Measurements from ENCODE around the gene TOMM20. TPM values are rescaled to one million over a fixed set of nuclear protein-coding genes. Genes with fewer than 3 reads are reported as not detected.
A peak's percentile ranks its signal among the peaks of the same experiment; 100 is the strongest.
"Not testable (repeated sequence)": the region's sequence is repeated elsewhere in the genome, so short reads cannot be mapped to it uniquely, and the experiment has no call there.

The TOMM20 gene
- total and polyA plus RNA-seq, 2 donors: 78.2 to 93.8 TPM

GRCh38 chr1:235092045-235092406, 36.6 kb downstream of the TOMM20 start:
- not testable (repeated sequence) for H3K36me3 ChIP-seq (ENCODE audit: insufficient read depth); H3K27ac ChIP-seq (ENCODE audit: low read depth); H3K4me3 ChIP-seq (ENCODE audit: low read depth, low read length); H3K4me1 ChIP-seq (ENCODE audit: insufficient read depth); DNase-seq (ENCODE audit: extremely low spot score)
- WGBS: 97% methylated on average over 8 of the region's 8 CpGs

DNA sequence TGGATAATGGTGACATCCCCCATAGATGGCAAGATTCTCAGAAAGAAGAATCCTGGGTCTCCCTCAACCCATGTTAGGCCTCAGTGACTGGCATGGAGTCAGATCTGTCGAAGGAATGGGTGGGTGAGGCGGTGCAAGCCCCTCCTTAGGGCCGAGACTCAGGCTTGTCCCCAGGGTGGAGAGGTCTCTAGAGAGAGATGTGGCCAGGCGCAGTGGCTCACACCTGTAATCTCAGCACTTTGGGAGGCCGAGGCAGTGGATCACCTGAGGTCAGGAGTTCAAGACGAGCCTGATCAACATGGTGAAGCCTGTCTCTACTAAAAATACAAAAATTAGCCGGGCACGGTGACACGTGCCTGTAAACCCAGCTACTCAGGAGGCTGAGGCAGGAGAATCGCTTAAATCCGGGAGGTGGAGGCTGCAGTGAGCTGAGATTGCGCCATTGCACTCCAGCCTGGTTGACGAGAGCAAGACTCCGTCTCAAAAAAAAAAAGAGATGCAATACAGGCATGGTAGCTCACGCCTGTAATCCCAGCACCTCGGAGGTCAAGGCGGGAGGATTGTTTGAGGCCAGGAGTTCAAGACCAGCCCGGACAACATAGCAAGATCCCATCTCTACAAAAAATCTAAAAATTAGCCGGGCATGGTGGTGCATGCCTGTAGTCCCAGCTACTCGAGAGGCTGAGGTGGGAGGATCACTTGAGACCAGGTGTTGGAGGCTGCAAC, 37.2 kb downstream of the TOMM20 start:
- 94% methylated on average over 20 of the region's 20 CpGs for WGBS
- not testable (repeated sequence) for H3K36me3 ChIP-seq (ENCODE audit: insufficient read depth); H3K4me3 ChIP-seq (ENCODE audit: low read depth, low read length); H3K4me1 ChIP-seq (ENCODE audit: insufficient read depth); H3K27ac ChIP-seq (ENCODE audit: low read depth); DNase-seq (ENCODE audit: extremely low spot score)

DNA sequence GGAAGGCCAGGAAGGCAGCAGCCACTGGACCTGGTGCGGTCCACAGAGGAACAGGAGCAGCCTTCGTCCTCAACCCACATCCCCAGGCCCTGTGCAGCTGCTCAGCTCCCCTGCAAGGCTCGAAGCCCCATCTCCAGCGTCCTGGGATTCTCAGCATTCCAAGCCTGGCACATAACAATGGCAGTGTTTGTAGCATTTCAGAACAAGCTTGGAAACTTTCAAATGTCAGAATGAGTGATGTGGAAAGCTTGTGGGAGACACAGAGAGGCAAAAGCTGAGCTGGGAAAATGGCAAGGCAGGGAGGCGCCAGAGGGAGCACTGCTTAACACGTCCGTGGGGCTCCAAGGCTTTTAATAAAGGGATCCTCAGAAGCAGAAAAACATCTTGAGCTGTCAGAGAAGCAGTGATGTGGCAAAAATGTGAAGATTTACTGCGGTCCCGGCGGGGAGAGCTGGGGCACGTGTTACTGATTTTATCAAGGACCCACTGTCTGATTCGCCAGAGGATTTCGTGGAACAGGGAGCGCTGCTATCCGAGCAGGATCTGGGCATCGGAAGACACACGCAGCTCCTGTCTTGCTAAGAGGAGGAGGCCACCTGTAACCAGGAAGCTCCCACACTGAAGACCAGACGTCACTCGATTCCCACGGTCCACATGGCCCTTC, 38.1 kb downstream of the TOMM20 start:
- Histone ChIP-seq H3K4me3 (ENCODE audit: low read depth, low read length) (no peak overlapping the region), H3K4me1 (ENCODE audit: insufficient read depth) (no peaks in the 10 kb centered on the region), H3K36me3 (ENCODE audit: insufficient read depth) (no peaks in the 10 kb centered on the region), H3K27ac (ENCODE audit: low read depth) (no peak overlapping the region)
- no peak for DNase-seq (ENCODE audit: extremely low spot score)
- WGBS: 58% methylated on average over 20 of the region's 20 CpGs

GRCh38 chr1:235088907-235089306, 39.7 kb downstream of the TOMM20 start:
- Histone ChIP-seq H3K36me3 (ENCODE audit: insufficient read depth) (no peaks in the 10 kb centered on the region), H3K4me3 (ENCODE audit: low read depth, low read length) (no peak overlapping the region), H3K27ac (ENCODE audit: low read depth) (no peak overlapping the region), H3K4me1 (ENCODE audit: insufficient read depth) (no peaks in the 10 kb centered on the region)
- 91% methylated on average over 7 of the region's 7 CpGs for WGBS
- DNase-seq (ENCODE audit: extremely low spot score): no peak

DNA sequence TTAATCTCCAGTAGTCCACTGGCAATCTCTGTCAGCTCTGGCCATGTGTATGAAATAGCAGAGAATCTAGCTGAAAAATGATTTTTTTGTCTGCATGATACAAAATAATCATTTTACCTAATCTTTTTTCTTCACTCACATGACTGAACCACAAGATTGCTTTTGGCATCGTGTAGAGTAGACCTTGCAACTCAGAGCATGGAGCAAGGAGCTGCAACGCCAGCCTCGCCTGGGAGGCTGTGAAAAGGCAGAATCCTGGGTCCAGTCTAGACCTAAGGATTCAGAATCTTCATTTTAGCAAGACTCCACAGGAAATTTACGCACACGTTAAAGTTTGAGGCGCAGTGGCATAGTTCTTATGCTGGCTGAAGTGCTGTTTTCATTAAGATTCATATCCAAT, 40.2 kb downstream of the TOMM20 start:
- Histone ChIP-seq H3K4me3 (ENCODE audit: low read depth, low read length) (no peak overlapping the region), H3K27ac (ENCODE audit: low read depth) (no peak overlapping the region), H3K4me1 (ENCODE audit: insufficient read depth) (no peaks in the 10 kb centered on the region), H3K36me3 (ENCODE audit: insufficient read depth) (no peaks in the 10 kb centered on the region)
- WGBS: 84% methylated on average over 6 of the region's 6 CpGs
- no peak for DNase-seq (ENCODE audit: extremely low spot score)

GRCh38 chr1:235087906-235088305, 40.7 kb downstream of the TOMM20 start:
- Histone ChIP-seq H3K4me3 (ENCODE audit: low read depth, low read length) (no peak overlapping the region), H3K4me1 (ENCODE audit: insufficient read depth) (no peaks in the 10 kb centered on the region), H3K36me3 (ENCODE audit: insufficient read depth) (no peaks in the 10 kb centered on the region), H3K27ac (ENCODE audit: low read depth) (no peak overlapping the region)
- no peak for DNase-seq (ENCODE audit: extremely low spot score)
- WGBS: 90% methylated on average over 6 of the region's 6 CpGs

- not testable (repeated sequence) for H3K4me1 ChIP-seq (ENCODE audit: insufficient read depth); H3K36me3 ChIP-seq (ENCODE audit: insufficient read depth); H3K27ac ChIP-seq (ENCODE audit: low read depth); DNase-seq (ENCODE audit: extremely low spot score); H3K4me3 ChIP-seq (ENCODE audit: low read depth, low read length)
- 88% methylated on average over 12 of the region's 12 CpGs for WGBS
Observed at GRCh38 chr1:235085411-235086117, 43.1 kb downstream of the TOMM20 start.

GRCh38 chr1:235080788-235081187, 47.8 kb downstream of the TOMM20 start:
- WGBS: 92% methylated on average over 5 of the region's 5 CpGs
- not testable (repeated sequence) for H3K4me1 ChIP-seq (ENCODE audit: insufficient read depth); H3K27ac ChIP-seq (ENCODE audit: low read depth); DNase-seq (ENCODE audit: extremely low spot score); H3K4me3 ChIP-seq (ENCODE audit: low read depth, low read length); H3K36me3 ChIP-seq (ENCODE audit: insufficient read depth)

- not testable (repeated sequence) for H3K27ac ChIP-seq (ENCODE audit: low read depth); DNase-seq (ENCODE audit: extremely low spot score); H3K4me1 ChIP-seq (ENCODE audit: insufficient read depth); H3K4me3 ChIP-seq (ENCODE audit: low read depth, low read length); H3K36me3 ChIP-seq (ENCODE audit: insufficient read depth)
- WGBS: 88% methylated on average over 4 of the region's 4 CpGs
Observed at GRCh38 chr1:235080297-235080657, 48.4 kb downstream of the TOMM20 start.

DNA sequence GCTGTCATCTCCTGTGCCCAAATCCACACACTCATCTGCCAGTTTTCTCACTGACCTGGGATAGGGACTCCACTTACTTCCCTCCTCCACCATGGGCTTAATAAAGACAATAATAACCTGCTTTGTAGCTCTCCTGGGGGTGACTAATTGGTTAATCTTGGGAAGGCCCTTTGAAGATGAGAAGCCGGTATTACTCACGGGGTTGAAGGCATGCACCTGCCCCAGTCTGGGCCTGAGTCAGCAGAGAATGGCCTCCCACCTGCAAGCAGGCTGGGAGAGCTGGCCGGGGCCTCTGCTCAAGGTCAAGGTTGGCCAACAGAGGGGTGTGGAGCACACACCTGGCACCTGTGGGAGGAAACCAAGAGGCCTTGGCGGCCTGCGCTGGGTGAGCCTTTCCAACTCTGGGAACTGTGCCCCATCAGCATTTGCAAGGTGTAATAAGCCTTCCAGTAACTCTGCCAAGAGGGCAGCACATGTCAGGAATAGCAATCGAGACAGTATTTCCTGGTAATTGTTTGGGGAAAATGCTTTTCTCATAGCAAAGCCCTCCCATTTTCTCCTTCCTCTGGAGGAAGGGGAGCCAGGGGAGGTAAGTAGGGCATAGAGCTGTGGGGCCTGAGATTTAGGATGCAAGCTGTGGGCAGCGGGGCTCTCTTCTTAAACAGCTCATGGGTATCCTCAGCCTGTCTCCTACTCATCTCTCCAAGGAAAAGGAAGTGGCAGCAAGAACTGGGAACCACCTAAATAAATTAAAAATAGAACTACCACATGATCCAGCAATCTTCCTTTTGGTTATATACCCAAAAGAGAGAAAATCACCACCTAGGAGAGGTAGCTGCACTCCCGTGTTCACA, 49.0 kb downstream of the TOMM20 start:
- no peaks in the 10 kb centered on the region for H3K36me3 ChIP-seq (ENCODE audit: insufficient read depth)
- no peaks in the 10 kb centered on the region for H3K4me1 ChIP-seq (ENCODE audit: insufficient read depth)
- 81% methylated on average over 8 of the region's 8 CpGs for WGBS

GRCh38 chr1:235078480-235079381, 49.9 kb downstream of the TOMM20 start:
- no peaks in the 10 kb centered on the region for H3K4me1 ChIP-seq (ENCODE audit: insufficient read depth)
- DNase-seq (ENCODE audit: extremely low spot score): no peak
- no peak overlapping the region for H3K4me3 ChIP-seq (ENCODE audit: low read depth, low read length)
- H3K27ac ChIP-seq (ENCODE audit: low read depth): peak overlapping the region; percentile 26
- WGBS: 67% methylated on average over 9 of the region's 9 CpGs
- H3K36me3 ChIP-seq (ENCODE audit: insufficient read depth): no peaks in the 10 kb centered on the region

More for the DNA sequence above, 49.0 kb downstream of the TOMM20 start:
- no peak for DNase-seq (ENCODE audit: extremely low spot score)
- Histone ChIP-seq H3K4me3 (ENCODE audit: low read depth, low read length) (no peak overlapping the region), H3K27ac (ENCODE audit: low read depth) (peak overlapping the region; percentile 26)

DNA sequence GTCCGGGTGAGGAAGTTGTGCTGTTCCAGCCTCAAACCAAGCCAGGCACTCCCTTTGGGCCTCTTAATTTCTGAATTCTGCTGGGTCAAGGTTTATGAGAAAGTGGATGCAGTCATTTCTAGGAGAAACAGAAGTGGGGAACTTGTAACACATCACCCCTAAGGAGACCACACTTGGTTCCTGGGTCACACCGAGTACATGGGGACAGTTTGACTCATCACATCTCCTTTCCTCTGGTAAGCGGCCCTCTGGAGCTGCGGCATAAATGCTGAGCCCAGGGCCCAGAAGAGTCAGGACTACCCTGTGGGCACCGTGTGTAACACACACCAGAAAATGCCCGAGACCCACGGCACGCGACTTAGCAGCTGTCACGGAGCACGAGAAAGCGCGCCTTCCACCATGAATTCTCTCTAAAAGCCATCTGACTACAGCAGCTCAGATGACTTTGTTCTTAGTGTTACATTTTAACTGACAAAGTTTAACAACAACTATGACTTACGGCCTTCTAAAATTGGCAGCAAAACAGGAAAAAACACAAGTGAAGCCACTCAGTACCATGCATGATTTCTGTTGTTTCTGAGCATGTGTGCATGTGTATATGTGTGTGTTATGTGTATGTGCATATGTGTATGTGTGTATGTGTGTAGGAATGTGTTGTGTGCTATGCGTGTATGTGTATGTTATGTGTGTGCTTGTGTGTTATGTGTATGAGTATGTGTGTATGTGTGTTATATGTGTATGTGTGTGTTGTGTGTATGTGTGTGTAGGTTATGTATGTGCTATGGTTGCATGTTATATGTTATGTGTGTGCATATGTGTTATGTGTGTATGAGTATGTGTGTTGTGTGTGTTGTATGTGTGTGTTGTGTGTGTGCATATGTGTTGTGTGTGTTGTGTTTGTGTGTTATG, 50.8 kb downstream of the TOMM20 start:
- Histone ChIP-seq H3K4me1 (ENCODE audit: insufficient read depth) (no peaks in the 10 kb centered on the region), H3K27ac (ENCODE audit: low read depth) (no peak overlapping the region), H3K4me3 (ENCODE audit: low read depth, low read length) (no peak overlapping the region), H3K36me3 (ENCODE audit: insufficient read depth) (no peaks in the 10 kb centered on the region)
- DNase-seq (ENCODE audit: extremely low spot score): no peak
- 82% methylated on average over 15 of the region's 15 CpGs for WGBS

All from urinary bladder (tissue), 4 donors.